Lung (tissue), 12 donors: Measurements from ENCODE around the gene JMJD7. TPM values are rescaled to one million over a fixed set of nuclear protein-coding genes. Genes with fewer than 3 reads are reported as not detected.

ENCODE experiments used
- ATAC-seq: fragments of 200-7000 bp; cut with Tn5 transposase; one replicate; pipeline ENCODE4 v1.9.1; 2020; ENCODE audit warnings: moderate number of reproducible peaks; ENCODE audit not compliant: insufficient read depth, low FRiP score
- DNase-seq, 3 donors: peaks; one replicate each; pipeline ENCODE4 v3.0.0-alpha.2; 2013 to 2017
- H3K27ac ChIP-seq, 2 donors: one replicate each; pipeline ENCODE4 v1.5.1; 2013; ENCODE audit warnings: mild to moderate bottlenecking in 2 of 2, moderate library complexity in 2 of 2, control low read depth in 1 of 2, inconsistent platforms in 1 of 2, low read depth in 1 of 2, low read length in 1 of 2
- H3K27me3 ChIP-seq, 3 donors: one replicate each; pipeline ENCODE4 v1.5.1; 2013; ENCODE audit warnings: low read length in 2 of 3; ENCODE audit not compliant: control insufficient read depth in 3 of 3, insufficient read depth in 3 of 3
- H3K36me3 ChIP-seq, 4 donors: one replicate each; pipeline ENCODE4 v1.5.1; 2013; ENCODE audit warnings: low read length in 4 of 4, mild to moderate bottlenecking in 1 of 4, moderate library complexity in 1 of 4; ENCODE audit not compliant: control insufficient read depth in 4 of 4, insufficient read depth in 4 of 4
- H3K4me1 ChIP-seq, 5 donors: one replicate each; pipeline ENCODE4 v1.5.1; 2013; ENCODE audit warnings: low read length in 5 of 5, mild to moderate bottlenecking in 2 of 5, moderate library complexity in 1 of 5; ENCODE audit not compliant: control insufficient read depth in 5 of 5, insufficient read depth in 5 of 5
- H3K4me3 ChIP-seq: one replicate; pipeline ENCODE4 v1.5.1; 2013; ENCODE audit warnings: mild to moderate bottlenecking, control low read depth, moderate library complexity
- H3K9ac ChIP-seq, 2 donors: one replicate each; pipeline ENCODE4 v1.5.1; 2013; ENCODE audit warnings: low read length in 2 of 2, control low read depth in 1 of 2; ENCODE audit not compliant: insufficient read depth in 1 of 2
- H3K9me3 ChIP-seq, 4 donors: one replicate each; pipeline ENCODE4 v1.5.1; 2013; ENCODE audit warnings: low read length in 3 of 4, mild to moderate bottlenecking in 1 of 4, moderate library complexity in 1 of 4; ENCODE audit not compliant: control insufficient read depth in 4 of 4, insufficient read depth in 3 of 4
- CTCF ChIP-seq: IDR thresholded peaks from 2 replicates; pipeline ENCODE4 v1.5.1; 2012; ENCODE audit warnings: mild to moderate bottlenecking; ENCODE audit errors: control extremely low read depth, extremely low read depth
- WGBS, 2 donors: extraction: QIAGEN DNeasy Blood & Tissue Kit; methylation state at CpG; one replicate each; pipeline ENCODE4 v1.1.7; 2013; 5-methylcytosine and 5-hydroxymethylcytosine counted together
- polyA plus RNA-seq, 2 donors: library from polyadenylated mRNA; stranded (reverse); fragments of 200-250 nt; gene quantifications; one replicate each; pipeline ENCODE4 v1.2.1, GENCODE V29; 2013
- total RNA-seq, 2 donors: library from RNA; depleted of rRNA in 1 of 2; stranded (reverse); fragments of >200 nt in 1 of 2; gene quantifications; one replicate each; pipeline ENCODE4 v1.2.1, GENCODE V29; 2014 to 2021
- donor health status: control.
- donor health status: control.
- donor health status: Bipolar disorder and iron deficiency.
- donor health status: healthy.
- donor health status: DM: yes; HTN: yes; CAD: no.

The JMJD7 gene
- total and polyA plus RNA-seq, 4 donors, result 13.2 to 28.1 (median 21.3) TPM

- DNase-seq (peak; percentile 88 to 90 (median 88)), ATAC-seq (peak; percentile 85)
- Histone ChIP-seq H3K4me1 (no peaks in the 10 kb centered on the region), H3K4me3 (no peak overlapping the region), H3K9me3 (no peaks in the 10 kb centered on the region), H3K27ac (no peak overlapping the region), H3K36me3 (peaks cover 0 to 32% (median 11%) of the 10 kb centered on the region in 4 donors), H3K9ac (no peak overlapping the region), H3K27me3 (no peaks in the 10 kb centered on the region)
- TF ChIP-seq CTCF, result peak; percentile 92
- 43 to 46% methylated on average over 18 of the region's 18 CpGs for WGBS, 2 donors
These were observed 16.3 kb upstream of the JMJD7 start for GRCh38 chr15:41811432-41812195.

- Histone ChIP-seq H3K36me3 (peaks cover 5 to 45% (median 17%) of the 10 kb centered on the region in 4 donors), H3K9me3 (peaks cover 0 to 3% (median 0%) of the 10 kb centered on the region in 4 donors), H3K9ac (no peak overlapping the region), H3K27me3 (no peaks in the 10 kb centered on the region), H3K27ac (no peak overlapping the region), H3K4me1 (no peaks in the 10 kb centered on the region), H3K4me3 (no peak overlapping the region)
- DNase-seq (no peak), ATAC-seq (no peak)
- TF ChIP-seq CTCF, result no peak
- WGBS, 2 donors, result 95 to 96% methylated on average over 11 of the region's 11 CpGs
These were observed 15.0 kb upstream of the JMJD7 start for GRCh38 chr15:41812820-41813375.

GRCh38 chr15:41813426-41813825, 14.5 kb upstream of the JMJD7 start:
- H3K27ac ChIP-seq, result no peak overlapping the region
- peaks cover 0 to 3% (median 0%) of the 10 kb centered on the region in 4 donors for H3K9me3 ChIP-seq
- WGBS, 2 donors, result 95% methylated on average over 7 to 8 of the region's 8 CpGs
- ATAC-seq (no peak), DNase-seq (no peak)
- no peak for TF ChIP-seq CTCF
- no peaks in the 10 kb centered on the region for H3K4me1 ChIP-seq
- H3K27me3 ChIP-seq, result no peaks in the 10 kb centered on the region
- H3K36me3 ChIP-seq, result peaks cover 6 to 50% (median 22%) of the 10 kb centered on the region in 4 donors
- H3K4me3 ChIP-seq, result no peak overlapping the region
- no peak overlapping the region for H3K9ac ChIP-seq
